HepG2 (cell line): ENCODE data around the gene SP5. TPM values are rescaled to one million over a fixed set of nuclear protein-coding genes. Genes with fewer than 3 reads are reported as not detected.

Experiments used
- GATA4 ChIP-seq: sonication (generic); IDR thresholded peaks from 2 replicates; pipeline ENCODE4 v1.6.1; 2016; ENCODE audit warnings: antibody characterized with exemption, low read depth, borderline replicate concordance
- GMEB1 ChIP-seq: sonication (generic); formaldehyde crosslinking; IDR thresholded peaks from 2 replicates; pipeline ENCODE4 v1.5.1; 2020; ENCODE audit warnings: missing genetic modification reagents, mild to moderate bottlenecking, borderline replicate concordance
- KAT2B ChIP-seq: fragments of 150-350 bp; IDR thresholded peaks from 2 replicates; pipeline ENCODE4 v1.6.1; 2014; ENCODE audit warnings: low read depth, low read length, borderline replicate concordance
- KLF6 ChIP-seq: IDR thresholded peaks from 2 replicates; pipeline ENCODE4 v1.8.0; 2016; ENCODE audit warnings: missing biosample characterization, missing genetic modification reagents
- MAFF ChIP-seq: IDR thresholded peaks from 2 replicates; pipeline ENCODE4 v1.6.1; 2011; ENCODE audit warnings: low read depth, low read length, improper control_type of control experiment
- NCOA5 ChIP-seq: sonication (generic); formaldehyde crosslinking; IDR thresholded peaks from 2 replicates; pipeline ENCODE4 v1.4.0; 2020; ENCODE audit warnings: missing genetic modification reagents
- NFKB2 ChIP-seq: sonication (generic); formaldehyde crosslinking; IDR thresholded peaks from 2 replicates; pipeline ENCODE4 v1.4.0; 2020; ENCODE audit warnings: missing genetic modification reagents, borderline replicate concordance
- NFKBIZ ChIP-seq: IDR thresholded peaks from 2 replicates; pipeline ENCODE4 v1.6.1; 2018; ENCODE audit warnings: missing genetic modification reagents, missing compliant biosample characterization
- PBX3 ChIP-seq: sonication (generic); formaldehyde crosslinking; IDR thresholded peaks from 2 replicates; pipeline ENCODE4 v1.8.1; 2023; ENCODE audit warnings: missing genetic modification reagents, inconsistent platforms, borderline replicate concordance
- SMYD3 ChIP-seq: sonication (generic); formaldehyde crosslinking; IDR thresholded peaks from 2 replicates; pipeline ENCODE4 v1.8.1; 2023; ENCODE audit warnings: mild to moderate bottlenecking, missing genetic modification reagents
- STAT5B ChIP-seq: sonication (generic); formaldehyde crosslinking; IDR thresholded peaks from 2 replicates; pipeline ENCODE4 v1.4.0; 2020; ENCODE audit warnings: missing genetic modification reagents
- ZFP37 ChIP-seq: sonication (generic); formaldehyde crosslinking; IDR thresholded peaks from 2 replicates; pipeline ENCODE4 v1.4.0; 2020; ENCODE audit warnings: missing genetic modification reagents, borderline replicate concordance
- ZNF180 ChIP-seq: sonication (generic); formaldehyde crosslinking; IDR thresholded peaks from 2 replicates; pipeline ENCODE4 v1.4.0; 2020; ENCODE audit warnings: low read depth, missing genetic modification reagents, borderline replicate concordance
- ZNF205 ChIP-seq: IDR thresholded peaks from 2 replicates; pipeline ENCODE4 v1.6.1; 2018; ENCODE audit warnings: missing biosample characterization, missing genetic modification reagents
- ZNF232 ChIP-seq: sonication (generic); formaldehyde crosslinking; IDR thresholded peaks from 2 replicates; pipeline ENCODE4 v1.4.0; 2020; ENCODE audit warnings: missing genetic modification reagents, borderline replicate concordance
- ZNF335 ChIP-seq: sonication (generic); formaldehyde crosslinking; IDR thresholded peaks from 2 replicates; pipeline ENCODE4 v1.4.0; 2020; ENCODE audit warnings: missing genetic modification reagents
- ZNF383 ChIP-seq: sonication (generic); formaldehyde crosslinking; IDR thresholded peaks from 2 replicates; pipeline ENCODE4 v1.4.0; 2020; ENCODE audit warnings: missing genetic modification reagents, mild to moderate bottlenecking, borderline replicate concordance
- ZNF549 ChIP-seq: sonication (generic); formaldehyde crosslinking; IDR thresholded peaks from 2 replicates; pipeline ENCODE4 v1.5.0; 2020; ENCODE audit warnings: missing genetic modification reagents
- polyA plus RNA-seq, 8 experiments: library from polyadenylated mRNA; depleted of rRNA in 3 of 8; stranded (reverse) in 7 of 8; unstranded in 1 of 8; fragments of >200 nt; fragmentation: Illumina TruSeq in 4 of 8; extraction: Trizol in 4 of 8; gene quantifications; 2 replicates each; pipeline versions ENCODE4 v1.2.1 to v1.2.3, GENCODE V29; 2011 to 2016; ENCODE audit warnings: low read depth in 4 of 8, missing spikeins in 1 of 8, mixed read lengths in 1 of 8; ENCODE audit not compliant: insufficient read depth in 1 of 8
- total RNA-seq, 5 experiments: library from RNA; depleted of rRNA; stranded (reverse); fragments of >200 nt; fragmentation: Illumina TruSeq; extraction: Trizol; gene quantifications; 2 replicates each; pipeline ENCODE4 v1.2.3, GENCODE V29; 2016; ENCODE audit warnings: low read depth in 1 of 5
- TF ChIP-seq, protein P1 (sequence below): IDR thresholded peaks from 2 replicates; pipeline ENCODE4 v1.4.0; 2020; ENCODE audit warnings: mild to moderate bottlenecking, missing genetic modification reagents
- TF ChIP-seq, protein P2 (sequence below): sonication (generic); formaldehyde crosslinking; IDR thresholded peaks from 2 replicates; pipeline ENCODE4 v1.9.0; 2021; ENCODE audit warnings: missing genetic modification reagents, borderline replicate concordance

SP5 gene
- total and polyA plus RNA-seq, 2 of the 13 experiments (the other 11 are each of a cell fraction or from before 2014, with no cell fraction given) = 50.8 to 119 TPM

DNA sequence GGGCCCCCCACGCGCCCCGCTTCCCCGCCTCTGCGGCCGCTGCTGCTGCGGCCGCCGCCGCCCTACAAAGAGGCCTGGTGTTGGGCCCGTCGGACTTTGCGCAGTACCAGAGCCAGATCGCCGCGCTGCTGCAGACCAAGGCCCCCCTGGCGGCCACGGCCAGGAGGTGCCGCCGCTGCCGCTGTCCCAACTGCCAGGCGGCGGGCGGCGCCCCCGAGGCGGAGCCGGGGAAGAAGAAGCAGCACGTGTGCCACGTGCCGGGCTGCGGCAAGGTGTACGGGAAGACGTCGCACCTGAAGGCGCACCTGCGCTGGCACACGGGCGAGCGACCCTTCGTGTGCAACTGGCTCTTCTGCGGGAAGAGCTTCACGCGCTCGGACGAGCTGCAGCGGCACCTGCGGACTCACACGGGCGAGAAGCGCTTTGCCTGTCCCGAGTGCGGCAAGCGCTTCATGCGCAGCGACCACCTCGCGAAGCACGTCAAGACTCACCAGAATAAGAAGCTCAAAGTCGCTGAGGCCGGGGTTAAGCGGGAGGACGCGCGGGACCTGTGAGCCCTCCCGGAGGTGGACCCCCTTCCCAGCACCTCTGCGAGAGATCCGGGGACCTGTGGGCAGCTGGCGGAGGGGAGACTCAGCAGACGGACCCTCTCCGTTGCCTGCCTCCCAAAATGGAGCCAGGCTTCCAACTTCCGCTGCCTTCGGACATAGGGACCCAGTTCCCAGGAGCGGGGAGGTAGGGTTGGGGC is 1.9 kb downstream of the SP5 start (continued):
- TF ChIP-seq, protein P1, sequence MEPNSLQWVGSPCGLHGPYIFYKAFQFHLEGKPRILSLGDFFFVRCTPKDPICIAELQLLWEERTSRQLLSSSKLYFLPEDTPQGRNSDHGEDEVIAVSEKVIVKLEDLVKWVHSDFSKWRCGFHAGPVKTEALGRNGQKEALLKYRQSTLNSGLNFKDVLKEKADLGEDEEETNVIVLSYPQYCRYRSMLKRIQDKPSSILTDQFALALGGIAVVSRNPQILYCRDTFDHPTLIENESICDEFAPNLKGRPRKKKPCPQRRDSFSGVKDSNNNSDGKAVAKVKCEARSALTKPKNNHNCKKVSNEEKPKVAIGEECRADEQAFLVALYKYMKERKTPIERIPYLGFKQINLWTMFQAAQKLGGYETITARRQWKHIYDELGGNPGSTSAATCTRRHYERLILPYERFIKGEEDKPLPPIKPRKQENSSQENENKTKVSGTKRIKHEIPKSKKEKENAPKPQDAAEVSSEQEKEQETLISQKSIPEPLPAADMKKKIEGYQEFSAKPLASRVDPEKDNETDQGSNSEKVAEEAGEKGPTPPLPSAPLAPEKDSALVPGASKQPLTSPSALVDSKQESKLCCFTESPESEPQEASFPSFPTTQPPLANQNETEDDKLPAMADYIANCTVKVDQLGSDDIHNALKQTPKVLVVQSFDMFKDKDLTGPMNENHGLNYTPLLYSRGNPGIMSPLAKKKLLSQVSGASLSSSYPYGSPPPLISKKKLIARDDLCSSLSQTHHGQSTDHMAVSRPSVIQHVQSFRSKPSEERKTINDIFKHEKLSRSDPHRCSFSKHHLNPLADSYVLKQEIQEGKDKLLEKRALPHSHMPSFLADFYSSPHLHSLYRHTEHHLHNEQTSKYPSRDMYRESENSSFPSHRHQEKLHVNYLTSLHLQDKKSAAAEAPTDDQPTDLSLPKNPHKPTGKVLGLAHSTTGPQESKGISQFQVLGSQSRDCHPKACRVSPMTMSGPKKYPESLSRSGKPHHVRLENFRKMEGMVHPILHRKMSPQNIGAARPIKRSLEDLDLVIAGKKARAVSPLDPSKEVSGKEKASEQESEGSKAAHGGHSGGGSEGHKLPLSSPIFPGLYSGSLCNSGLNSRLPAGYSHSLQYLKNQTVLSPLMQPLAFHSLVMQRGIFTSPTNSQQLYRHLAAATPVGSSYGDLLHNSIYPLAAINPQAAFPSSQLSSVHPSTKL = peak; percentile 74
- TF ChIP-seq NFKB2 (CRISPR knock-in tag) (peak; percentile 93; the same call in 1 of the 2 replicates), KLF6 (CRISPR knock-in tag) (0 out of 2 replicates have a peak, but pooled peaks have one; percentile 57), ZNF205 (peak; percentile 68; the same call in 1 of the 2 replicates), GMEB1 (CRISPR knock-in tag) (peak; percentile 42; the same call in 1 of the 2 replicates), NCOA5 (CRISPR knock-in tag) (0 out of 2 replicates have a peak, but pooled peaks have one; percentile 18), PBX3 (no peak; the same call in 1 of the 2 replicates), NFKBIZ (CRISPR knock-in tag) (peak; percentile 73; the same call in 1 of the 2 replicates), ZNF232 (CRISPR knock-in tag) (peak; percentile 90), GATA4 (no peak), MAFF (no peak), KAT2B (no peak), ZNF383 (CRISPR knock-in tag) (0 out of 2 replicates have a peak, but pooled peaks have one; percentile 51), ZNF335 (CRISPR knock-in tag) (no peak), STAT5B (CRISPR knock-in tag) (no peak), ZNF180 (no peak), ZFP37 (CRISPR knock-in tag) (peak; percentile 88; the same call in 1 of the 2 replicates), ZNF549 (no peak), SMYD3 (CRISPR knock-in tag) (no peak)
- TF ChIP-seq, protein P2, sequence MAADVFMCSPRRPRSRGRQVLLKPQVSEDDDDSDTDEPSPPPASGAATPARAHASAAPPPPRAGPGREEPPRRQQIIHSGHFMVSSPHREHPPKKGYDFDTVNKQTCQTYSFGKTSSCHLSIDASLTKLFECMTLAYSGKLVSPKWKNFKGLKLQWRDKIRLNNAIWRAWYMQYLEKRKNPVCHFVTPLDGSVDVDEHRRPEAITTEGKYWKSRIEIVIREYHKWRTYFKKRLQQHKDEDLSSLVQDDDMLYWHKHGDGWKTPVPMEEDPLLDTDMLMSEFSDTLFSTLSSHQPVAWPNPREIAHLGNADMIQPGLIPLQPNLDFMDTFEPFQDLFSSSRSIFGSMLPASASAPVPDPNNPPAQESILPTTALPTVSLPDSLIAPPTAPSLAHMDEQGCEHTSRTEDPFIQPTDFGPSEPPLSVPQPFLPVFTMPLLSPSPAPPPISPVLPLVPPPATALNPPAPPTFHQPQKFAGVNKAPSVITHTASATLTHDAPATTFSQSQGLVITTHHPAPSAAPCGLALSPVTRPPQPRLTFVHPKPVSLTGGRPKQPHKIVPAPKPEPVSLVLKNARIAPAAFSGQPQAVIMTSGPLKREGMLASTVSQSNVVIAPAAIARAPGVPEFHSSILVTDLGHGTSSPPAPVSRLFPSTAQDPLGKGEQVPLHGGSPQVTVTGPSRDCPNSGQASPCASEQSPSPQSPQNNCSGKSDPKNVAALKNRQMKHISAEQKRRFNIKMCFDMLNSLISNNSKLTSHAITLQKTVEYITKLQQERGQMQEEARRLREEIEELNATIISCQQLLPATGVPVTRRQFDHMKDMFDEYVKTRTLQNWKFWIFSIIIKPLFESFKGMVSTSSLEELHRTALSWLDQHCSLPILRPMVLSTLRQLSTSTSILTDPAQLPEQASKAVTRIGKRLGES = no peak; the same call in 1 of the 2 replicates
